ENCODE results near the gene SLC6A8. TPM values are rescaled to one million over a fixed set of nuclear protein-coding genes. Genes with fewer than 3 reads are reported as not detected.

SLC6A8 gene
- total and polyA plus RNA-seq, 7 experiments from 2014 or later = 0.10 to 2.6 (median 0.74) TPM; not detected in 1

GRCh38 chrX:153719238-153719637 is 31.5 kb downstream of the SLC6A8 start:
- no peak overlapping the region for H3K4me3 ChIP-seq (ENCODE audit: low read length)
- no peaks in the 10 kb centered on the region for H3K9me3 ChIP-seq (ENCODE audit: control insufficient read depth in 2 of 3, low read length in 3 of 3)
- H3K4me1 ChIP-seq (ENCODE audit: control insufficient read depth in 2 of 2, insufficient read depth in 2 of 2, low read length in 2 of 2) = peaks cover 7 to 11% of the 10 kb centered on the region in 2 donors
- peaks cover 9 to 29% (median 25%) of the 10 kb centered on the region in 7 donors for H3K4me1 Mint-ChIP-seq
- no peak overlapping the region for H3K27ac ChIP-seq (ENCODE audit: low read depth, low read length)
- peaks cover 0 to 23% (median 4%) of the 10 kb centered on the region in 5 donors for H3K36me3 Mint-ChIP-seq
- ATAC-seq (no peak), DNase-seq (no peak)
- H3K27ac Mint-ChIP-seq = no peak overlapping the region
- H3K9me3 Mint-ChIP-seq = no peaks in the 10 kb centered on the region
- peaks cover 0 to 56% (median 12%) of the 10 kb centered on the region in 3 experiments for H3K36me3 ChIP-seq (ENCODE audit: control insufficient read depth in 2 of 3, insufficient read depth in 3 of 3, low read length in 3 of 3)
- no peaks in the 10 kb centered on the region for H3K27me3 Mint-ChIP-seq
- POLR2A ChIA-PET = no interaction called here
- CTCF ChIA-PET = interaction anchor here (0.6 to 1.2 kb wide), 3 partner anchors 44 to 228 kb away, joined by 3 read pairs; partner anchors contain the start of gene PLXNB3
- no peak overlapping the region for H3K4me3 Mint-ChIP-seq
- H3K27me3 ChIP-seq (ENCODE audit: control insufficient read depth in 2 of 2, insufficient read depth in 2 of 2, low read length in 2 of 2) = no peaks in the 10 kb centered on the region
- intact Hi-C loops (cut with micrococcal nuclease) = no loop called here

- no peak for ATAC-seq
- intact Hi-C loops (cut with micrococcal nuclease) = loop anchor here (5.0 kb wide), 3 partner anchors 32 to 1043 kb away; partner anchors contain the start of genes DKC1 (in 1 of the 2), EMD (in 1 of the 2) and SLC6A8 (in 1 of the 2)
- ChIA-PET CTCF (interaction anchor here (0.8 to 1.2 kb wide), 2 partner anchors 117 to 227 kb away, joined by 3 read pairs; no protein-coding TSS in a partner anchor), POLR2A (no interaction called here)
- H3K4me1 Mint-ChIP-seq = peaks cover 9 to 29% (median 25%) of the 10 kb centered on the region in 7 donors
- Histone ChIP-seq H3K27ac (ENCODE audit: low read depth, low read length) (no peak overlapping the region), H3K36me3 (ENCODE audit: control insufficient read depth in 2 of 3, insufficient read depth in 3 of 3, low read length in 3 of 3) (peaks cover 0 to 52% (median 9%) of the 10 kb centered on the region in 3 experiments), H3K9me3 (ENCODE audit: control insufficient read depth in 2 of 3, low read length in 3 of 3) (no peaks in the 10 kb centered on the region), H3K27me3 (ENCODE audit: control insufficient read depth in 2 of 2, insufficient read depth in 2 of 2, low read length in 2 of 2) (no peaks in the 10 kb centered on the region), H3K4me3 (ENCODE audit: low read length) (no peak overlapping the region), H3K4me1 (ENCODE audit: control insufficient read depth in 2 of 2, insufficient read depth in 2 of 2, low read length in 2 of 2) (peaks cover 7 to 11% of the 10 kb centered on the region in 2 donors)
- peak overlapping the region in 1 of 9 donors; percentile 46 for H3K27ac Mint-ChIP-seq
- H3K4me3 Mint-ChIP-seq = no peak overlapping the region
- DNase-seq = no peak
- H3K36me3 Mint-ChIP-seq = peaks cover 0 to 23% (median 4%) of the 10 kb centered on the region in 5 donors
- no peaks in the 10 kb centered on the region for H3K9me3 Mint-ChIP-seq
- H3K27me3 Mint-ChIP-seq = no peaks in the 10 kb centered on the region
Measured at GRCh38 chrX:153719701-153720100, 32.0 kb downstream of the SLC6A8 start.

GRCh38 chrX:153722704-153723350 is 35.1 kb downstream of the SLC6A8 start:
- Histone ChIP-seq H3K4me3 (ENCODE audit: low read length) (peak overlapping the region; percentile 55), H3K9me3 (ENCODE audit: control insufficient read depth in 2 of 3, low read length in 3 of 3) (no peaks in the 10 kb centered on the region), H3K27me3 (ENCODE audit: control insufficient read depth in 2 of 2, insufficient read depth in 2 of 2, low read length in 2 of 2) (no peaks in the 10 kb centered on the region), H3K27ac (ENCODE audit: low read depth, low read length) (peak overlapping the region; percentile 80), H3K36me3 (ENCODE audit: control insufficient read depth in 2 of 3, insufficient read depth in 3 of 3, low read length in 3 of 3) (peaks cover 0 to 28% (median 0%) of the 10 kb centered on the region in 3 experiments), H3K4me1 (ENCODE audit: control insufficient read depth in 2 of 2, insufficient read depth in 2 of 2, low read length in 2 of 2) (peaks cover 10 to 28% of the 10 kb centered on the region in 2 donors)
- Mint-ChIP-seq H3K9me3 (no peaks in the 10 kb centered on the region), H3K4me1 (peaks cover 9 to 43% (median 35%) of the 10 kb centered on the region in 7 donors), H3K4me3 (peak overlapping the region; percentile 75 to 95 (median 86)), H3K27me3 (no peaks in the 10 kb centered on the region), H3K36me3 (peaks cover 0 to 19% (median 4%) of the 10 kb centered on the region in 5 donors), H3K27ac (peak overlapping the region in 8 of 9 donors; percentile 55 to 87 (median 72))
- ChIA-PET CTCF (no interaction called here), POLR2A (interaction anchor here (0.6 kb wide), 1 partner anchor 127 kb away, joined by 3 read pairs; no protein-coding TSS in a partner anchor)
- ATAC-seq (no peak), DNase-seq (no peak)
- intact Hi-C loops (cut with micrococcal nuclease) = loop anchor here (5.0 kb wide), 3 partner anchors 36 to 1039 kb away; partner anchors contain the start of genes DKC1 (in 1 of the 2), EMD (in 1 of the 2) and SLC6A8 (in 1 of the 2)

DNA sequence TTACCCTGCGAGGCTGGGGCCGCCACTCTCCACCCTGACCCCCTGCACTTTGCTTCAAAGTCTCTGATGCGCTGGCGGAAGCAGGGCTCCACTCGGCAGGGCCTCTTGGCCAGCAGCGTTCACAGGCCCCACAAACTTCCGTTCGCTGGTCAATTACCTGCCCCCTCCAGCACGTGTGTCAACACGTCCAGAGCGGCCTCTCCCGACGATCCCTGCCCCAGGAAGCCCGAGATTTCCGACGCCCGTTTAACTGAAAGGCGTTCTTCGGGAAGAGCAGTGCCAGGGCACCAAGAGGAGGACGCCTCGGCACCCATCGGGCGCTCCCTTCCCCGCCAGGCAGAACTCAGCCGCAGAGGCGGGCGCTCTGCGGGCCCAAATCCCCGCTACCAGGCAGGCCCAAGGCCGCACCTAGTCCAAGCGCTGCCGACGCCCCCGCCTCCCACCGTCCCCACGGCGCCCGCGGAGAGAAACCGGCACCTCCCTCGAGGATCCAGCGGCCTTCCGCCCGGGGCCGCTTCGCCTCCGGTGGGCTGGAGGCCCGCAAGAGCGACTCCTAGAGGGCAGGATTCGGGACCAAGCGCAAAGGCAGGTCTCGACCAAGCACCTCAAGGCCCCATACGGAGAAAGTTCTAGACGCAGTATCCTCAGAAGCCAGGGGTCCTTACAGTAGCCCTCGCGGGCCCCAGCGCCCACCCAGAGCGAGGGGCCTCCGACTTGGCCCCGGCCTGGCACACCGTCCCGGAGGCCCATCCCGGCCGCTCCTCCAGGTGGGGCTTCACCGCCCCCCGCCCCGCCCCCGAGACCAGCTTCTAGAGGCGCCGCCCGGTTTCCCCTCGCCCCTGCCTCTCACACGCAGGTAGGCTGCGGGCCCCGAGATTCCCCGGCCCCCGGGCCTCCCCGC is 35.9 kb downstream of the SLC6A8 start:
- DNase-seq (peak in 6 of 9 donors; percentile 20 to 66 (median 54)), ATAC-seq (peak; percentile 17)
- peak overlapping the region; percentile 75 to 95 (median 86) for H3K4me3 Mint-ChIP-seq
- peaks cover 0 to 18% (median 4%) of the 10 kb centered on the region in 5 donors for H3K36me3 Mint-ChIP-seq
- intact Hi-C loops (cut with micrococcal nuclease) = loop anchor here (1.0 to 5.0 kb wide), 10 partner anchors 17 to 1039 kb away; partner anchors contain the start of genes CCNQ (in 2 of the 2), FAM3A (in 2 of the 2), HCFC1 (in 2 of the 2) and IDH3G (in 2 of the 2)
- H3K27ac Mint-ChIP-seq = peak overlapping the region in 8 of 9 donors; percentile 55 to 87 (median 72)
- peaks cover 0 to 21% (median 0%) of the 10 kb centered on the region in 3 experiments for H3K36me3 ChIP-seq (ENCODE audit: control insufficient read depth in 2 of 3, insufficient read depth in 3 of 3, low read length in 3 of 3)
- H3K27me3 Mint-ChIP-seq = no peaks in the 10 kb centered on the region
- H3K9me3 ChIP-seq (ENCODE audit: control insufficient read depth in 2 of 3, low read length in 3 of 3) = no peaks in the 10 kb centered on the region
- POLR2A ChIA-PET = interaction anchor here (0.6 to 1.0 kb wide), 3 partner anchors 36 to 126 kb away, joined by 3 read pairs; partner anchors contain the start of genes IDH3G and SSR4
- CTCF ChIA-PET = no interaction called here
- peak overlapping the region; percentile 55 for H3K4me3 ChIP-seq (ENCODE audit: low read length)
- H3K27ac ChIP-seq (ENCODE audit: low read depth, low read length) = peak overlapping the region; percentile 80
- no peaks in the 10 kb centered on the region for H3K27me3 ChIP-seq (ENCODE audit: control insufficient read depth in 2 of 2, insufficient read depth in 2 of 2, low read length in 2 of 2)
- H3K9me3 Mint-ChIP-seq = no peaks in the 10 kb centered on the region
- peaks cover 9 to 42% (median 36%) of the 10 kb centered on the region in 7 donors for H3K4me1 Mint-ChIP-seq
- H3K4me1 ChIP-seq (ENCODE audit: control insufficient read depth in 2 of 2, insufficient read depth in 2 of 2, low read length in 2 of 2) = peaks cover 10 to 29% of the 10 kb centered on the region in 2 donors

DNA sequence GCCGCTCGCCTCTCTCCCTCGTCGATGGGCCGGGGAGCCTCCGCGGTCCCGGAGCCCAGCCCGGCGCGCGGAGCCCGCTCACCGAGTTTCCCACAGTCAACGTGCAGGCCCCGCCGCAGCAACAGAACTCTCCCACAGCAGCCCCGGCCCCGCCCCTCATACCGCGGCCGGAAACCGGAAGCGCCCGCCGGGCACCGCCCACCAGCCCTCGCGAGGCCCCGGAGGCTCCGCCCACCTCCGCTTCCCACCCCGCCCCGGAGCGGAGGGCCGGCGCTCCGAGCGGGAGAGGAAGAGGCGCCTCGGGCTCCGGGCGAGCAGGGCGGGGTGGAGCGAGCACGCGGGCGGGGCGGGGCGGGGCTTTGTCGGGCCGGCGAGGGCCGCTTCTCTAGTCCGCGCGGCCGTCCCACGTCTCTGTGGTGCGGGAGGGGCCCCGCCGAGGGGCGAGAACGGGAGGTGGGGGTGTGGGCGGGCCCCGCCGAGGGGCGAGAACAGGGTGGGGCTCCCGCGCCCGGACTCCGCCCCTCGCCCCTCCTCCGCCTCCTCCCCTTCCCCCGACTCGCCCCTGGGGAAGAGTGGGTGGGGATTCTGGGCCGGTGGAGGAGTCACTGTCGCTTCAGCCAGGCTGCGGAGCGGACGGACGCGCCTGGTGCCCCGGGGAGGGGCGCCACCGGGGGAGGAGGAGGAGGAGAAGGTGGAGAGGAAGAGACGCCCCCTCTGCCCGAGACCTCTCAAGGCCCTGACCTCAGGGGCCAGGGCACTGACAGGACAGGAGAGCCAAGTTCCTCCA is 36.7 kb downstream of the SLC6A8 start, which contains the start of the genes ABCD1 and BCAP31:
ABCD1 (plus strand) TSS at position 605 of the 787 bp plus-strand sequence. CDS start 411 bp downstream, outside the sequence.
BCAP31 (minus strand) TSS at position 136 of the 787 bp plus-strand sequence. CDS start 1,143 bp downstream, outside the sequence.
- H3K36me3 ChIP-seq (ENCODE audit: control insufficient read depth in 2 of 3, insufficient read depth in 3 of 3, low read length in 3 of 3) = peaks cover 0 to 18% (median 0%) of the 10 kb centered on the region in 3 experiments
- ChIA-PET POLR2A (interaction anchor here (0.7 to 1.0 kb wide), 2 partner anchors 35 to 69 kb away, joined by 3 read pairs; partner anchors contain the start of genes IDH3G and SSR4), CTCF (no interaction called here)
- H3K36me3 Mint-ChIP-seq = peaks cover 0 to 15% (median 4%) of the 10 kb centered on the region in 5 donors
- peaks cover 10 to 29% of the 10 kb centered on the region in 2 donors for H3K4me1 ChIP-seq (ENCODE audit: control insufficient read depth in 2 of 2, insufficient read depth in 2 of 2, low read length in 2 of 2)
- intact Hi-C loops (cut with micrococcal nuclease) = loop anchor here (1.0 to 5.0 kb wide), 10 partner anchors 16 to 1038 kb away; partner anchors contain the start of genes CCNQ (in 2 of the 2), FAM3A (in 2 of the 2), HCFC1 (in 2 of the 2) and IDH3G (in 2 of the 2)
- peak within 1 kb of the TSS; percentile 55 for H3K4me3 ChIP-seq (ENCODE audit: low read length)
- H3K4me3 Mint-ChIP-seq = peak within 1 kb of the TSS; percentile 75 to 95 (median 86)
- no peaks in the 10 kb centered on the region for H3K27me3 ChIP-seq (ENCODE audit: control insufficient read depth in 2 of 2, insufficient read depth in 2 of 2, low read length in 2 of 2)
- peaks cover 0 to 2% (median 0%) of the 10 kb centered on the region in 11 donors for H3K9me3 Mint-ChIP-seq
- ATAC-seq = peak; percentile 88
- peak within 1 kb of the TSS in 8 of 9 donors; percentile 55 to 87 (median 72) for H3K27ac Mint-ChIP-seq
- no peaks in the 10 kb centered on the region for H3K9me3 ChIP-seq (ENCODE audit: control insufficient read depth in 2 of 3, low read length in 3 of 3)
- H3K4me1 Mint-ChIP-seq = peaks cover 9 to 37% (median 28%) of the 10 kb centered on the region in 7 donors
- no peaks in the 10 kb centered on the region for H3K27me3 Mint-ChIP-seq
- peak; percentile 82 to 93 (median 91) for DNase-seq
- H3K27ac ChIP-seq (ENCODE audit: low read depth, low read length) = peak within 1 kb of the TSS; percentile 80
